Fibroblast of skin of left quadriceps (primary cell): Measurements from ENCODE around the gene CCDC86.

ENCODE experiments used
- DNase-seq, 2 experiments: peaks; one replicate each; pipeline ENCODE4 v3.0.0-alpha.2; 2013; ENCODE audit warnings: low read depth in 2 of 2

Gene CCDC86

GRCh38 chr11:60891103-60891741 is 49.3 kb downstream of the CCDC86 start:
- DNase-seq, result no peak

DNA sequence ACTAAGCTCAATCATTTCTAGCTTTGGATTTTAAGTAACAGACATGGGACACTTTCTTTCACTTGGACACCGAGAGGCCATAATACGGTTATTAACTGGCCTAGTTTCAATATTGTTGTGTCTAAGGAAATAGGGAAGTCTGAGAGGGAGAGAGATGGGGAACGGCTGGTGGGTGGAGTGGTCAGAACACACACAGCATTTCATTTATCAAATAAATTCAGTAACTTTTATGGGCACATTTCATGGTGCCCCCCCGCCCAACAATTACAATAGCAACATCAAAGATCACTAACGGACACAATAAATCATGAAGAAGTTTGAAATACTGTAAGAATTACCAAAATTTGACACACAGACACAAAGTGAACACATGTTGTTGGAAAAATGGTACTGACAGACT is 53.8 kb downstream of the CCDC86 start:
- DNase-seq, result no peak

DNA sequence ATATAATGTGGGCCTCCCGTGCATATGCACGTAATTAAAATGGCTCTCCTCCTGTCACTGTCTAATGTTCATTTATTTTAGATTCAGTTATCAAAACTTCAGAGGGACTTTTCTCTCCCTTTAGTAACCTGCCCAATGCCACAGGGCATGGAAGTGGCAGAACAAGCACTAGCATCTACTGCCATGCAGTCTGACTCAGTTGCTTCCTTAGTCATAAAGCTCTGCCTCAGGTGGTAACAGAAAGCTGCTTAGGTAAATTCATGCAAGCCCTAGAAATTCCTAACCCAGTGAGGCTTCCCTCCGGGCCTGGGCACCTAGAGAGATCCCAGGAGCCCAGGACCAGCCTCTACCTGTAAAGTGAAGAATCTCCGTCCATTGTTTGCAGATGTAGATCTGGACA is 55.6 kb downstream of the CCDC86 start:
- DNase-seq, result no peak

GRCh38 chr11:60899046-60899936 is 57.4 kb downstream of the CCDC86 start:
- no peak for DNase-seq

GRCh38 chr11:60899977-60900376 is 58.1 kb downstream of the CCDC86 start:
- DNase-seq, result no peak
